PC-9 (cell line): ENCODE data around the gene ZBED6.

Source experiments
- CTCF ChIP-seq: fragments of 200-600 bp; sonication (generic); conservative IDR thresholded peaks from 2 replicates; pipeline ENCODE4 v1.6.1; 2017; ENCODE audit warnings: mixed run types, antibody characterized with exemption, mild to moderate bottlenecking, moderate library complexity
- EZH2 ChIP-seq: fragments of 200-600 bp; sonication (generic); IDR thresholded peaks from 2 replicates; pipeline ENCODE4 v1.8.0; 2017; ENCODE audit warnings: antibody characterized with exemption, low read depth

DNA sequence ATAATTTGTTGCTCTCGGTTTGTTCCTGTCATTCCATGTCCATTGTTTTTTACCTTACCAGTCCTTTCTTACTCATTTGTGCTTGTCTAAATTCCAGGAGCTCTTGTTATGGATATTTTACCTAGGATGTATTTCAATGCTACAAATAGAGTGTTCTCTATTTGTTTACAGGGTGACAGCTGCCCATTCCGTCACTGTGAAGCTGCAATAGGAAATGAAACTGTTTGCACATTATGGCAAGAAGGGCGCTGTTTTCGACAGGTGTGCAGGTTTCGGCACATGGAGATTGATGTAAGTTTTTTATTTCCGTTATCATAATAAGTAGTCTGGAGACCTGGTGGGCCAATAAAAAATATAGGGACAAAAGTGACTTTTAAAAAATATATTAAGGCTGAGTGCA lies 23.0 kb downstream of the ZBED6 start:
- TF ChIP-seq CTCF (no peak), EZH2 (no peak)
